Measurements from ENCODE around the gene GNLY. TPM values are rescaled to one million over a fixed set of nuclear protein-coding genes. Genes with fewer than 3 reads are reported as not detected.

GNLY gene
- total and polyA plus RNA-seq, 2 donors (not counting 3 experiments of a cell fraction or from before 2014, with no cell fraction given): not detected

GRCh38 chr2:85706063-85706462 is 11.9 kb downstream of the GNLY start:
- DNase-seq (ENCODE audit: low read depth, low spot score): no peak
- no peak for FAIRE-seq
- no peaks in the 10 kb centered on the region for H3K79me2 ChIP-seq (ENCODE audit: control insufficient read depth, insufficient read depth, low read length)
- H3K27me3 ChIP-seq (ENCODE audit: control insufficient read depth in 2 of 2, insufficient read depth in 2 of 2, low read length in 2 of 2): no peaks in the 10 kb centered on the region
- BruUV-seq (replicated peaks): no TSS peak
- no peaks in the 10 kb centered on the region for H4K20me1 ChIP-seq (replicated peaks; ENCODE audit: control insufficient read depth, extremely low read depth, insufficient read depth, low read length)
- no peak overlapping the region for H3K4me3 ChIP-seq (replicated peaks in 1 of 3; ENCODE audit: insufficient read depth in 1 of 3, low read depth in 1 of 3, low read length in 3 of 3)
- peak overlapping the region; percentile 31 for H2AFZ ChIP-seq (ENCODE audit: low read depth, low read length)
- H3K9ac ChIP-seq (replicated peaks; ENCODE audit: extremely low read depth, insufficient read depth, low read length): no peak overlapping the region
- H3K4me2 ChIP-seq (ENCODE audit: insufficient read depth, low read length): no peak overlapping the region
- no peaks in the 10 kb centered on the region for H3K36me3 ChIP-seq (ENCODE audit: control insufficient read depth in 2 of 2, extremely low read depth in 1 of 2, insufficient read depth in 2 of 2, low read length in 2 of 2)
- TF ChIP-seq EZH2 (IDR thresholded peaks at IDR 0.05; ENCODE audit: borderline replicate concordance, low read depth, low read length, severe bottlenecking) (no peak), POLR2A (IDR thresholded peaks at IDR 0.05; ENCODE audit: low read depth, low read length) (no peak), GATA2 (IDR thresholded peaks at IDR 0.05; ENCODE audit: insufficient read depth, insufficient read length, low read depth, low read length) (no peak), FOS (IDR thresholded peaks at IDR 0.05; ENCODE audit: borderline replicate concordance, insufficient read depth, low read length) (no peak), POLR2AphosphoS5 (IDR thresholded peaks at IDR 0.05; ENCODE audit: insufficient read depth, low read depth, low read length) (no peak), CTCF (IDR thresholded peaks at IDR 0.05; ENCODE audit: extremely low read depth in 1 of 2, insufficient read depth in 1 of 2, low read depth in 1 of 2, low read length in 2 of 2) (no peak), JUN (IDR thresholded peaks at IDR 0.05; ENCODE audit: borderline replicate concordance, insufficient read depth, insufficient read length, low read depth) (no peak), MYC (IDR thresholded peaks at IDR 0.05; ENCODE audit: low read depth, low read length) (no peak)
- TF ChIP-seq, protein P1, sequence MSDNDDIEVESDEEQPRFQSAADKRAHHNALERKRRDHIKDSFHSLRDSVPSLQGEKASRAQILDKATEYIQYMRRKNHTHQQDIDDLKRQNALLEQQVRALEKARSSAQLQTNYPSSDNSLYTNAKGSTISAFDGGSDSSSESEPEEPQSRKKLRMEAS (IDR thresholded peaks at IDR 0.05; ENCODE audit: insufficient read depth, insufficient read length): no peak
- ChIA-PET POLR2A (no interaction called here), CTCF (interaction anchor here (1.0 to 8.8 kb wide), 6 partner anchors 9 to 70 kb away, joined by 3 to 138 read pairs (median 59); no protein-coding TSS in a partner anchor)
- intact Hi-C loops (cut with micrococcal nuclease): no loop called here
- H3K9me1 ChIP-seq (replicated peaks; ENCODE audit: control insufficient read depth, extremely low read depth, insufficient read depth, low read length): no peaks in the 10 kb centered on the region
- H3K4me1 ChIP-seq (ENCODE audit: control insufficient read depth, extremely low read depth, insufficient read depth, low read length): peaks cover 26% of the 10 kb centered on the region
- no peaks in the 10 kb centered on the region for H3K9me3 ChIP-seq (replicated peaks; ENCODE audit: control insufficient read depth, insufficient read depth, low read length)
- H3K27ac ChIP-seq (ENCODE audit: insufficient read depth, low read depth, low read length): no peak overlapping the region
- dilution Hi-C loops (cut with MboI; ENCODE audit: extremely low pct_ligation_motif_present, low sequenced_read_pairs): loop anchor here (25.0 kb wide), 1 partner anchor 106 kb away; no protein-coding TSS in a partner anchor

All from endothelial cell of umbilical vein (primary cell).